ENCODE data around the gene CSNK2B.

DNA sequence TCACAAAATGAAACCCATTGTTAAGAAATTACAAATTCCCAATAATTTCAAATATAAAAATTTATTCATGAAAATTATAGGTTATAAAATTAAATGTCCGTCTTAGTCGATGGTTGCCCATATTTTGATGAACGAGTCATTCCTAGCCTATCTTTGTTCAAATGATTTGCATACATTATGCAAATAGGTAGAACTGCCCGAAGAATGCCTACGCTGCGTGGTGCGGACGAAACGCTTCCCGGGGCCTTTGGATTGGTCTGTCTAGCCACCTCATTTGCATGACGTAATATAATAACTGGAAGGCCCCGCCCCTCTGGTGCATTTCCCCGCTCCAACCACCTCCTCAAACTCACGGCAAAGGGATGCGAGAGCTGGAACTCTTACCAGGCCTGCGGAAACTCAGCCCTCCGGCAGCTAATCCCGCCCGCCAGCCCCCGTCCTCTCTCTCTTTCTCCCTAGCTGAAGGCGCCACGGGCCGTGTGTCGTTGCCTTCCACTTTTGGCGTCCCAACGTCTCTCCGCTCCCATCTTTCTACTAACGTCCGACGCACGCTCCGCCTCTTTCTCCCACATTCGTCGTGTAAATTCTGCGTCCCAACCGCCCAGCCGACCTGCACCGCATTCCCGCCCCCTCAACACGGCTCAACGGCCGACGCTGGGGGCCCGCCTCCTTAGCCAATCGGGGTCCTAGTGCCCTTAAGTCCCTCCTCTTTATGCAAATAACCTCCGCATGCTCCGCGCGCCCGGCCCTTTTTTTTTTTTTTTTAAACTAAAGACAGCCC, 45.9 kb upstream of the CSNK2B start:
- TF ChIP-seq CTCF (conservative IDR thresholded peaks at IDR 0.05) = no peak
- TF ChIP-seq EZH2 (IDR thresholded peaks at IDR 0.05; ENCODE audit: low read depth) = no peak
